ENCODE measurements around the gene PI4K2B. TPM values are rescaled to one million over a fixed set of nuclear protein-coding genes. Genes with fewer than 3 reads are reported as not detected.

The PI4K2B gene
- total and polyA plus RNA-seq, 4 donors = 12.3 to 34.7 (median 19.4) TPM

DNA sequence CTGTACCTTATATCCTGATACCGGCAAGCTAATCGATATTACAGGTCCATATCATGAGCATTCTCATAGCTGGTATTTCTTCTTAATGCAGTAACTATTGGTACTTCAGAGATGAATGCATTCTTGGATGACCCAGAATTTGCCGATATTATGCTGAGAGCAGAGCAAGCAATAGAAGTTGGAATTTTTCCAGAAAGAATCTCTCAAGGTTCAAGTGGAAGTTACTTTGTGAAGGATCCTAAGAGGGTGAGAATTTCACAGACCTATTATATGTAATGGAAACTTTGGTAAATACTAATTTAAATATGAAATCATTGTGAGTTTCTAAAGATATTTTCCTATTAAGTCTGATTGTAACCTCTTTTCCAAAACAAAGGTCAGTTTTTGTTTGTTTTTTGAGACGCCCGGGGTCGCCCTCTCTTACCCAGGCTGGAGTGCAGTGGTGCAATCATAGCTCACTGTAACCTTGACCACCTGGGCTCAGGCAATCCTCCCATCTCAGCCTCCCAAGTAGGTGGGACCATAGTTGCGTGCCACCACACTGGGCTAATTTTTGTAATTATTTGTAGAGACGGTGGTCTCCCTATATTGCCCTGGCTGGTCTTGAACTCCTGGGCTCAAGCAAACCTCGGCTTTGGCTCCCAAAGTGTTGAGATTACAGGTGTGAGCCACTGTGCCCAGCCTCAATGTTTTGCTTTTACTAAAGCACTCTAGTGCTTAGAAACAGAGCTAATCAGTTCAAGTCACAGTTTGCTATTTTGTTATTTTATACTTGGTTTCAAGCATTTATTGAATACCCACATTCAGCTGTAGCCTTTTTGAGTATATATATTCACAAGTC, 18.6 kb downstream of the PI4K2B start:
- Histone ChIP-seq H3K9me3 (ENCODE audit: control insufficient read depth in 4 of 4, low read length in 3 of 4) (no peaks in the 10 kb centered on the region), H3K27ac (ENCODE audit: low read depth in 1 of 2, low read length in 2 of 2) (peak overlapping the region; percentile 62 to 65), H3K9ac (ENCODE audit: low read depth in 1 of 2, low read length in 2 of 2) (peak overlapping the region in 1 of 2 donors; percentile 12), H3K27me3 (ENCODE audit: control insufficient read depth in 4 of 4, insufficient read depth in 4 of 4, low read length in 3 of 4) (no peaks in the 10 kb centered on the region), H3K4me1 (ENCODE audit: control insufficient read depth in 4 of 4, insufficient read depth in 4 of 4, low read length in 3 of 4) (peaks cover 15 to 37% (median 19%) of the 10 kb centered on the region in 4 donors), H3K4me3 (ENCODE audit: low read depth in 1 of 3, low read length in 3 of 3) (no peak overlapping the region), H3K36me3 (ENCODE audit: control insufficient read depth in 4 of 4, insufficient read depth in 3 of 4, low read depth in 1 of 4, low read length in 3 of 4) (peaks cover 5 to 14% (median 11%) of the 10 kb centered on the region in 4 donors)
- no peak for DNase-seq (ENCODE audit: low spot score)
- 55% methylated on average over 9 of the region's 9 CpGs for WGBS
- TF ChIP-seq, protein P1, sequence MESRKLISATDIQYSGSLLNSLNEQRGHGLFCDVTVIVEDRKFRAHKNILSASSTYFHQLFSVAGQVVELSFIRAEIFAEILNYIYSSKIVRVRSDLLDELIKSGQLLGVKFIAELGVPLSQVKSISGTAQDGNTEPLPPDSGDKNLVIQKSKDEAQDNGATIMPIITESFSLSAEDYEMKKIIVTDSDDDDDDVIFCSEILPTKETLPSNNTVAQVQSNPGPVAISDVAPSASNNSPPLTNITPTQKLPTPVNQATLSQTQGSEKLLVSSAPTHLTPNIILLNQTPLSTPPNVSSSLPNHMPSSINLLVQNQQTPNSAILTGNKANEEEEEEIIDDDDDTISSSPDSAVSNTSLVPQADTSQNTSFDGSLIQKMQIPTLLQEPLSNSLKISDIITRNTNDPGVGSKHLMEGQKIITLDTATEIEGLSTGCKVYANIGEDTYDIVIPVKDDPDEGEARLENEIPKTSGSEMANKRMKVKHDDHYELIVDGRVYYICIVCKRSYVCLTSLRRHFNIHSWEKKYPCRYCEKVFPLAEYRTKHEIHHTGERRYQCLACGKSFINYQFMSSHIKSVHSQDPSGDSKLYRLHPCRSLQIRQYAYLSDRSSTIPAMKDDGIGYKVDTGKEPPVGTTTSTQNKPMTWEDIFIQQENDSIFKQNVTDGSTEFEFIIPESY (IDR thresholded peaks at IDR 0.05) = no peak
- no peak for TF ChIP-seq FOXA2 (IDR thresholded peaks at IDR 0.05)
- TF ChIP-seq GABPA (IDR thresholded peaks at IDR 0.05 in 1 of 2, conservative IDR thresholded peaks at IDR 0.05 in 1 of 2) = no peak
- no peak for TF ChIP-seq TAF1 (conservative IDR thresholded peaks at IDR 0.05)
- no peak for TF ChIP-seq YY1 (IDR thresholded peaks at IDR 0.05)
- no peak for TF ChIP-seq HNF4G (IDR thresholded peaks at IDR 0.05)
- peak in 1 of 2 donors; percentile 33 for TF ChIP-seq JUND (IDR thresholded peaks at IDR 0.05)
- TF ChIP-seq, protein P2, sequence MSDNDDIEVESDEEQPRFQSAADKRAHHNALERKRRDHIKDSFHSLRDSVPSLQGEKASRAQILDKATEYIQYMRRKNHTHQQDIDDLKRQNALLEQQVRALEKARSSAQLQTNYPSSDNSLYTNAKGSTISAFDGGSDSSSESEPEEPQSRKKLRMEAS (IDR thresholded peaks at IDR 0.05) = no peak
- TF ChIP-seq, protein P3, sequence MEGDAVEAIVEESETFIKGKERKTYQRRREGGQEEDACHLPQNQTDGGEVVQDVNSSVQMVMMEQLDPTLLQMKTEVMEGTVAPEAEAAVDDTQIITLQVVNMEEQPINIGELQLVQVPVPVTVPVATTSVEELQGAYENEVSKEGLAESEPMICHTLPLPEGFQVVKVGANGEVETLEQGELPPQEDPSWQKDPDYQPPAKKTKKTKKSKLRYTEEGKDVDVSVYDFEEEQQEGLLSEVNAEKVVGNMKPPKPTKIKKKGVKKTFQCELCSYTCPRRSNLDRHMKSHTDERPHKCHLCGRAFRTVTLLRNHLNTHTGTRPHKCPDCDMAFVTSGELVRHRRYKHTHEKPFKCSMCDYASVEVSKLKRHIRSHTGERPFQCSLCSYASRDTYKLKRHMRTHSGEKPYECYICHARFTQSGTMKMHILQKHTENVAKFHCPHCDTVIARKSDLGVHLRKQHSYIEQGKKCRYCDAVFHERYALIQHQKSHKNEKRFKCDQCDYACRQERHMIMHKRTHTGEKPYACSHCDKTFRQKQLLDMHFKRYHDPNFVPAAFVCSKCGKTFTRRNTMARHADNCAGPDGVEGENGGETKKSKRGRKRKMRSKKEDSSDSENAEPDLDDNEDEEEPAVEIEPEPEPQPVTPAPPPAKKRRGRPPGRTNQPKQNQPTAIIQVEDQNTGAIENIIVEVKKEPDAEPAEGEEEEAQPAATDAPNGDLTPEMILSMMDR (IDR thresholded peaks at IDR 0.05; ENCODE audit: low read depth, low read length, missing input control) = no peak
- TF ChIP-seq NR2F2 (IDR thresholded peaks at IDR 0.05) = no peak
- TF ChIP-seq, protein P4, sequence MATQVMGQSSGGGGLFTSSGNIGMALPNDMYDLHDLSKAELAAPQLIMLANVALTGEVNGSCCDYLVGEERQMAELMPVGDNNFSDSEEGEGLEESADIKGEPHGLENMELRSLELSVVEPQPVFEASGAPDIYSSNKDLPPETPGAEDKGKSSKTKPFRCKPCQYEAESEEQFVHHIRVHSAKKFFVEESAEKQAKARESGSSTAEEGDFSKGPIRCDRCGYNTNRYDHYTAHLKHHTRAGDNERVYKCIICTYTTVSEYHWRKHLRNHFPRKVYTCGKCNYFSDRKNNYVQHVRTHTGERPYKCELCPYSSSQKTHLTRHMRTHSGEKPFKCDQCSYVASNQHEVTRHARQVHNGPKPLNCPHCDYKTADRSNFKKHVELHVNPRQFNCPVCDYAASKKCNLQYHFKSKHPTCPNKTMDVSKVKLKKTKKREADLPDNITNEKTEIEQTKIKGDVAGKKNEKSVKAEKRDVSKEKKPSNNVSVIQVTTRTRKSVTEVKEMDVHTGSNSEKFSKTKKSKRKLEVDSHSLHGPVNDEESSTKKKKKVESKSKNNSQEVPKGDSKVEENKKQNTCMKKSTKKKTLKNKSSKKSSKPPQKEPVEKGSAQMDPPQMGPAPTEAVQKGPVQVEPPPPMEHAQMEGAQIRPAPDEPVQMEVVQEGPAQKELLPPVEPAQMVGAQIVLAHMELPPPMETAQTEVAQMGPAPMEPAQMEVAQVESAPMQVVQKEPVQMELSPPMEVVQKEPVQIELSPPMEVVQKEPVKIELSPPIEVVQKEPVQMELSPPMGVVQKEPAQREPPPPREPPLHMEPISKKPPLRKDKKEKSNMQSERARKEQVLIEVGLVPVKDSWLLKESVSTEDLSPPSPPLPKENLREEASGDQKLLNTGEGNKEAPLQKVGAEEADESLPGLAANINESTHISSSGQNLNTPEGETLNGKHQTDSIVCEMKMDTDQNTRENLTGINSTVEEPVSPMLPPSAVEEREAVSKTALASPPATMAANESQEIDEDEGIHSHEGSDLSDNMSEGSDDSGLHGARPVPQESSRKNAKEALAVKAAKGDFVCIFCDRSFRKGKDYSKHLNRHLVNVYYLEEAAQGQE (IDR thresholded peaks at IDR 0.05) = no peak
- peak; percentile 32 to 76 for TF ChIP-seq RXRA (IDR thresholded peaks at IDR 0.05)
- TF ChIP-seq HNF4A (conservative IDR thresholded peaks at IDR 0.05) = peak; percentile 67 to 85
- TF ChIP-seq, protein P5, sequence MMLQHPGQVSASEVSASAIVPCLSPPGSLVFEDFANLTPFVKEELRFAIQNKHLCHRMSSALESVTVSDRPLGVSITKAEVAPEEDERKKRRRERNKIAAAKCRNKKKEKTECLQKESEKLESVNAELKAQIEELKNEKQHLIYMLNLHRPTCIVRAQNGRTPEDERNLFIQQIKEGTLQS (IDR thresholded peaks at IDR 0.05) = no peak
- TF ChIP-seq EGR1 (IDR thresholded peaks at IDR 0.05; ENCODE audit: low read depth in 2 of 2) = no peak
- TF ChIP-seq FOXA1 (IDR thresholded peaks at IDR 0.05) = no peak
- no peak for TF ChIP-seq SP1 (IDR thresholded peaks at IDR 0.05)

Measured in liver (tissue), 9 donors.